MM.1S (cell line): Measurements from ENCODE around the gene PDE4A.
A peak's percentile ranks its signal among the peaks of the same experiment; 100 is the strongest.

Experiments used
- DNase-seq: peaks from one replicate; pipeline ENCODE4 v3.0.0-alpha.2; 2015
- H2AFZ ChIP-seq: fragments of 300-600 bp; sonication (generic); 2 replicates; pipeline ENCODE4 v1.6.0; 2016; ENCODE audit warnings: antibody characterized with exemption, low read length
- H3F3A ChIP-seq: fragments of 300-600 bp; sonication (generic); 2 replicates; pipeline ENCODE4 v1.6.1; 2016; ENCODE audit warnings: mild to moderate bottlenecking, antibody characterized with exemption, low read length, moderate library complexity, mixed read lengths; ENCODE audit not compliant: insufficient read depth
- H3K27ac ChIP-seq: fragments of 300-600 bp; sonication (generic); 2 replicates; pipeline ENCODE4 v1.5.1; 2016; ENCODE audit warnings: mild to moderate bottlenecking, low read length
- H3K27me3 ChIP-seq: fragments of 300-600 bp; sonication (generic); replicated peaks from 2 replicates; pipeline ENCODE4 v1.6.0; 2016; ENCODE audit warnings: low read length; ENCODE audit not compliant: insufficient read depth
- H3K36me3 ChIP-seq: fragments of 300-600 bp; sonication (generic); replicated peaks from 2 replicates; pipeline ENCODE4 v1.6.1; 2016; ENCODE audit warnings: mild to moderate bottlenecking, low read length, mixed read lengths; ENCODE audit not compliant: insufficient read depth
- H3K4me1 ChIP-seq: fragments of 300-600 bp; sonication (generic); 2 replicates; pipeline ENCODE4 v1.6.1; 2016; ENCODE audit warnings: low read length, mixed read lengths
- H3K4me2 ChIP-seq: fragments of 300-600 bp; sonication (generic); 2 replicates; pipeline ENCODE4 v1.6.0; 2016; ENCODE audit warnings: low read depth, low read length
- H3K4me3 ChIP-seq: fragments of 300-600 bp; sonication (generic); 2 replicates; pipeline ENCODE4 v1.5.1; 2016; ENCODE audit warnings: low read length, mixed read lengths
- H3K79me2 ChIP-seq: fragments of 300-600 bp; sonication (generic); 2 replicates; pipeline ENCODE4 v1.6.1; 2016; ENCODE audit warnings: mixed run types, low read length, mixed read lengths
- H3K9ac ChIP-seq: fragments of 300-600 bp; sonication (generic); 2 replicates; pipeline ENCODE4 v1.6.1; 2016; ENCODE audit warnings: low read length, mixed read lengths
- H3K9me2 ChIP-seq: fragments of 300-600 bp; sonication (generic); replicated peaks from 2 replicates; pipeline ENCODE4 v1.6.1; 2016; ENCODE audit warnings: mild to moderate bottlenecking, low read length, mixed read lengths; ENCODE audit not compliant: insufficient read depth
- H3K9me3 ChIP-seq: fragments of 300-600 bp; sonication (generic); replicated peaks from 2 replicates; pipeline ENCODE4 v1.6.1; 2016; ENCODE audit warnings: mild to moderate bottlenecking, low read length, mixed read lengths; ENCODE audit not compliant: insufficient read depth
- H4K20me1 ChIP-seq: fragments of 300-600 bp; sonication (generic); 2 replicates; pipeline ENCODE4 v1.6.1; 2016; ENCODE audit warnings: mild to moderate bottlenecking, low read length, moderate library complexity, mixed read lengths; ENCODE audit not compliant: insufficient read depth
- CTCF ChIP-seq: fragments of 300-600 bp; sonication (generic); IDR thresholded peaks from 2 replicates; pipeline ENCODE4 v1.5.1; 2016; ENCODE audit warnings: antibody characterized with exemption, low read length, mixed read lengths
- EZH2 ChIP-seq: fragments of 300-600 bp; sonication (generic); optimal IDR thresholded peaks from 2 replicates; pipeline ENCODE3; 2017; ENCODE audit warnings: low read depth, mild to moderate bottlenecking, antibody characterized with exemption, low read length, mixed read lengths
- EZH2phosphoT487 ChIP-seq: fragments of 300-600 bp; sonication (generic); IDR thresholded peaks from 2 replicates; pipeline ENCODE4 v1.6.1; 2018; ENCODE audit warnings: antibody characterized with exemption, low read length

Gene PDE4A

GRCh38 chr19:10418485-10419199 is 1.7 kb upstream of the PDE4A start:
- H3K9me2 ChIP-seq: no peaks in the 10 kb centered on the region
- H3K36me3 ChIP-seq: no peaks in the 10 kb centered on the region
- no peak overlapping the region for H3K27ac ChIP-seq
- peaks cover 29% of the 10 kb centered on the region for H3K79me2 ChIP-seq
- H3K9me3 ChIP-seq: no peaks in the 10 kb centered on the region
- H3K4me3 ChIP-seq: peak overlapping the region; percentile 79
- H3K4me2 ChIP-seq: peak overlapping the region; percentile 94
- H3F3A ChIP-seq: peaks cover 52% of the 10 kb centered on the region
- peaks cover 39% of the 10 kb centered on the region for H3K4me1 ChIP-seq
- peak overlapping the region; percentile 72; the same call in 1 of the 2 replicates for H3K9ac ChIP-seq
- H2AFZ ChIP-seq: no peak overlapping the region
- DNase-seq: no peak
- no peaks in the 10 kb centered on the region for H4K20me1 ChIP-seq
- TF ChIP-seq CTCF (peak; percentile 22), EZH2 (no peak), EZH2phosphoT487 (no peak)
- H3K27me3 ChIP-seq: no peaks in the 10 kb centered on the region

GRCh38 chr19:10419200-10419645 is 1.1 kb upstream of the PDE4A start:
- H3K4me2 ChIP-seq: peak overlapping the region; percentile 94
- H3K36me3 ChIP-seq: no peaks in the 10 kb centered on the region
- peak overlapping the region; percentile 72 for H3K9ac ChIP-seq
- H3K4me3 ChIP-seq: peak overlapping the region; percentile 79
- peaks cover 50% of the 10 kb centered on the region for H3F3A ChIP-seq
- no peaks in the 10 kb centered on the region for H3K27me3 ChIP-seq
- H3K9me3 ChIP-seq: no peaks in the 10 kb centered on the region
- H3K27ac ChIP-seq: peak overlapping the region; percentile 61; the same call in 1 of the 2 replicates
- H3K9me2 ChIP-seq: no peaks in the 10 kb centered on the region
- peaks cover 34% of the 10 kb centered on the region for H3K79me2 ChIP-seq
- peaks cover 39% of the 10 kb centered on the region for H3K4me1 ChIP-seq
- no peaks in the 10 kb centered on the region for H4K20me1 ChIP-seq
- DNase-seq: no peak
- H2AFZ ChIP-seq: peak overlapping the region; percentile 50
- TF ChIP-seq EZH2phosphoT487: no peak
- TF ChIP-seq CTCF: 0 out of 2 replicates have a peak, but pooled peaks have one; percentile 3

- H2AFZ ChIP-seq: peak overlapping the region; percentile 50
- H3K9ac ChIP-seq: peak overlapping the region; percentile 72
- H3K4me1 ChIP-seq: peaks cover 39% of the 10 kb centered on the region
- H3K36me3 ChIP-seq: no peaks in the 10 kb centered on the region
- peaks cover 38% of the 10 kb centered on the region for H3K79me2 ChIP-seq
- H3K27me3 ChIP-seq: no peaks in the 10 kb centered on the region
- peak overlapping the region; percentile 79 for H3K4me3 ChIP-seq
- no peaks in the 10 kb centered on the region for H4K20me1 ChIP-seq
- H3K9me3 ChIP-seq: no peaks in the 10 kb centered on the region
- H3K27ac ChIP-seq: peak overlapping the region; percentile 61
- TF ChIP-seq EZH2 (no peak), CTCF (no peak; the same call in 1 of the 2 replicates), EZH2phosphoT487 (no peak)
- H3K9me2 ChIP-seq: no peaks in the 10 kb centered on the region
- peak; percentile 93 for DNase-seq
- H3K4me2 ChIP-seq: peak overlapping the region; percentile 94
- peaks cover 50% of the 10 kb centered on the region for H3F3A ChIP-seq
Observed at GRCh38 chr19:10419646-10420443, 493 bp upstream of the PDE4A start.
